GM21786 (cell line): Measurements from ENCODE around the gene FUNDC2.
"Not testable (repeated sequence)": the region's sequence is repeated elsewhere in the genome, so short reads cannot be mapped to it uniquely, and the experiment has no call there.

Experiments used
- ATAC-seq: cut with Tn5 transposase; IDR thresholded peaks from one replicate; pipeline ENCODE4 v1.9.1; 2021; ENCODE audit not compliant: unreplicated experiment

Gene FUNDC2, protein sequence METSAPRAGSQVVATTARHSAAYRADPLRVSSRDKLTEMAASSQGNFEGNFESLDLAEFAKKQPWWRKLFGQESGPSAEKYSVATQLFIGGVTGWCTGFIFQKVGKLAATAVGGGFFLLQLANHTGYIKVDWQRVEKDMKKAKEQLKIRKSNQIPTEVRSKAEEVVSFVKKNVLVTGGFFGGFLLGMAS

DNA sequence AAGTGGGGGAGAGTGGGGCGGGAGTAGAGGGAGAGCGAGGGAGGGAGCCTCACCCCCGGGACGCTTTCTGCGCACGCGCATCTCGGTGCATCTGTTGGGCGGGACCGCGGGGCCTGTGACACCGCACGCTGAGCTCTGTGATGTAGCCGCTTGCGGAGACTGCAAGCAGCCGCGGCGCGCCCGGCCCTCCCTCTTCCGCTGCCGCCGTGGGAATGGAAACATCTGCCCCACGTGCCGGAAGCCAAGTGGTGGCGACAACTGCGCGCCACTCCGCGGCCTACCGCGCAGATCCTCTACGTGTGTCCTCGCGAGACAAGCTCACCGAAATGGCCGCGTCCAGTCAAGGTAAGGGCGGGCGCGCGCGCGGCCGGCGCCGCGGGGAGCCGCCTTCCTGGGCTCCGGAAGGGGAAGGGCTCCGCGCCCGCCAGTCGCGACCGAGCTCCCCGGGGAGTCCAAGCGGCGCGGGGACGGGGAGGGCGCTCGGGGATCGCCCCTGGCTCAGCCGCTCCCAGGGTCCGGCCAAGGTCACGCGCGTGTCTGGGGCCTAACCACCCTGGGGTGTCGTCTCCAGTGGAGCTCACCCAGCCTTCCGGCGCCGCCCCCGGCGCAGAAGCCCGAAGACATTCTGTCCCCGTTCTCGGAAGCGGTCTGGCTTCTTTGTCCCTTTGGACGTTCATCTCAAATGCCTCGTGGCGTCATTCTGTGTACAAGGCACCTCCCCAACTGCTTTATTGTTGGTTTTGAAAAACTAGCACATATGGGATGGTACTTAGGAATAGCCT lies at the start of gene FUNDC2:
Gene FUNDC2, plus strand, starts transcription at position 118 of the 782 bp plus-strand sequence. Its CDS starts 95 bp downstream, at position 213.
- ATAC-seq: peak; percentile 85

DNA sequence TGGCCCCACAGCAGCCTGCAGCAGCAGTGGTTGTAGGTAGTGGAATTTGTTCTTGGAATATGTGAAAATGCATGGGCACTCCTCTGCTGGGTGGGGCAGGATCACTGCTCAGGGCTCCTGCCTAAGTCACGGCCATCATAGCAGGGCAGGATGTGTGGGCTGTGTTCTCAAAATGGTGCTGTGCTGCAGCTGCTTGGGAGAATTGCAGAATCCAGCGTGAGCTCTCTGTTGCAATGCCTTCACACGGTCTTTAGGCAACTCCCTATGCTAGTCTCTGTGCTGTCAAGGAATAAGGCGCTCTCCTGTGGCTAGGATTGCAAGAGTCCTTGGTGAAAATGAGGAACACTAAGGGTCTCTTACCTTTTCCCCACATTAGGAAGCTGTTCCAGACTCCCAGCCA lies 47.0 kb upstream of the FUNDC2 start:
- ATAC-seq: no peak

DNA sequence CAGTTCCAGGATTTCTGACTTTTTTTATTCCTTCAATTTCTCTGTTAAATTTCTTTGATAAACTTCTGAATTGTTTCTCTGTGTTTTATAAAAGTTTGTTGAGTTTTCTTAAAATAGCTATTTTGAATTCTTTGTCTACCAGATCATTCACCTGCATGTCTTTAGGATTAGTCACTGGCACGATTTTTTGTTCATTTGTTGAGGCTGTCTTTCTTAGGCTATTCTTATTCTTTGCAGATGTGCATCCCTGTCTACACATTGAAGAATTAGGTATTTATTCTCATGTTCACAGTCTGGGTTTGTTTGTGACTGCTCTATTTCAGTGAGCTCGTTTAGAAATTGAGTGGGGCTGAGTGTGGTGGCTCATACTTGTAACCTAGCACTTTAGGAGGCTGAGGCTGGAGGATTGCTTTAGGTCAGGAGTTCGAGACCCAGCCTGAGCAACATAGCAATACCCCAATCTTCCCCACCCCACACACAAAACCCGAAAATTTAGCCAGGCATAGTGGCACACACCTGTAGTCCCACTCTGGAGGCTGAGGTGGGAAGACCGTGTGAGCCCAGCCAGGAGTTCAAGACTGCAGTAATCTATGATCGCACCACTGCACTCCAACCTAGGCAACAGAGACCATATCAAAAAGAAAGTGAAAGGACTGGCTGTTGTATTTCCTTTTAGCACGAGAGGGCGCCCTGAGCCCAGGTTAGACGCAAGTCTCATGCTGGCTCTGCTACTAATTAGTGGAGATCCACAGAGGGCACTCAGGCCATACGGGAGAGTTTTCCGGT lies 46.1 kb upstream of the FUNDC2 start:
- ATAC-seq: peak; percentile 99

DNA sequence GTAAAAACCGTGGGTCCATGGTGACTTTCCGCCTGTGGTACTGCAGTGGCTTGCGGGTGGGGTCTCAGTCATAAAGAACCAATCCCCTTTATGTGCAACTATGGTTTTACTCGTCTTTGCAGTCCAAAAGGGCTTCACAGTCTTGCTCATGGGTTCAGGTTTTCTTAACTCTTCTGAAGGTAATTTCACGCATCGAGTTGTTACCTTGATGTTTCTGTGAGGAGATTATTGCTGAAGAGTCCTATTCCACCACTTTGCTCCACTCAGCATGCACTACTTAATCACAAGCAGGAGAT lies 45.6 kb upstream of the FUNDC2 start:
- ATAC-seq: no peak

DNA sequence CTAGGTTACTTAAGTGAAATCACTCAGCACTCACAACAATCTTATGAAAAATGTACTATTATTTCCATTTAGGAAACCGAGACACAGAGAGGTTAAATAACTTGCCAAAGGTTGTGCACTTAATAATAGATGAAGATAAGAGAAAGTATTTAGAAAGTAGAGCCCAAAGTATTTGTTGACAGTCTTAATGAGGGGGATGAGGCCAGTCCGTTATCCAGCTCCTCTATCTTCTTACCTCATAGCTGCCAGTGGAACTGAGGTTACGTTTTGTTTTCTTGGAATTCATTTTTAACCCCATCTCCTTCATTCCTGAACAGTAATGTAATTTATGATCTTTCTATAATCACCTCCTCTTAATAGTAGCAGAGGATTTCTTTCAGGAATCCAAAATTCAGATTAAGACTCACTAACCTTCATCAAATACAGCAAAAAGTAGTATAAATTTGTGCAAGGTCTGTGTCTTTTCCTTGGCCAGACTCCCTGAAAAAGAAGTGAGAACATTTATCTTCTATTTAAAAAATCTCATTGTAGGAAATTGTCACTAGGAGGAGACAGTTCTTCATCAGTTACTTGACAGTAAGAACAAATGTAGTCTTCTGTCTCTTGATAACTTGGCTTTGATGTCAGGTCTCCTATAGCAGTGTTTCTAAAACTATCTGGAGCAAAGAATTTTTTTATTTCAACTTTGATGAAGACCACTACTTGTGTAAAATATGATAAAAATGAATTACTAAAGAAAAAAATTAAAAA lies 39.6 kb upstream of the FUNDC2 start:
- no peak for ATAC-seq

DNA sequence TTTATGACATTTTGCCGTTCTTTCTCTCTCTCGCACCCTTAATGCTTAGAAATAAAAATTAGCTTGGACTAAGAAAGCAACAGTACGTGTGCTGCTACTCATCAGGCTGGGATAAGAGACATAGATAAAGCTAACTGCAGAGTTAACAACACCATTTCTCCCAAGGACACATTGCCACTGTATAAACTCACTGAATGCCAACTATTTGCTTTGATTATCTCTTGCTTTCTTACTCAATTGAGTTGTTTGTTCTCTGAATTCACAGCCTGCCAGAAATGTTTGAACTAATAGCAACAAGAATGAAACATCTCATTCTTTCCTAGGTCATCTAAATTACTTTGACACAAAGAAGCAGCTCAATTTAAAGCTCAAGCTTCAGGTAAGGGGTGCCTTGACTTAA lies 38.7 kb upstream of the FUNDC2 start:
- ATAC-seq: no peak

DNA sequence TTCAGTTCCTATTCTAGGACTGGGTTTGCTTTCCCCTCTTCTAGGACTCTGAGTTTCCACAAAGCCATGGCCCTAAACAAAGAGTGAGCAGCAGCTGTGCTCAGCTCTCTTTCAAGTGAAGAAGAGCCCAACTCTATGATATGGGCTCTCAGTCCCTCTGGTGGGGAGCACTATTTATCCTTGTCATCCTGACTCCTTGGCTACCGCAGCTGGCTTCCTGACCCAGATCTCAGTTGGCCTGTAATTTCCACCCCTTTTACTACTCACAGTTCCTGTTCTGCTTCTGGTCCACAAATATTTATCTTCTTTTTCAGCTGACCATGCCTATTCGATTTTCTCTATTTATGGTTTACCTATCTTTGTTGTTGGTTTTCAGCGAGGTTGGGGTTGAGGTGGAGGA lies 37.9 kb upstream of the FUNDC2 start:
- no peak for ATAC-seq

DNA sequence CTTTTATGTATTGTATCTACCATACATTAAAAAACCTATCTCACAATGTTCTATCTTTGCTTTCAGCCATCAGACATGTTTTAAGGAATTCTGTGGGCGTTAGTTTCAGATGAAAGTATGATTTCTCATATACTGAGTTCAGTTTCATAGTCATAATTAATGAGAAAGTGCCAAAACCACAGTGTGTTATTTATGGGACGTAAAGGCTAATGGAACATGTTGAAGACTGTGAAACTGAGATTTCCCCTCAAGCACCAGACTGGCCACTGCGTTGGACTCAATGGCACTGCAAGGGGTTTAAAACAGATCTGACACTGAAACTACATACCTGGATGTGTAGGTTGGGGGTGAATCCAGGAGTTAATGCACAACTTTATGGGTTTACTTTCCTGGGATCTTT lies 36.1 kb upstream of the FUNDC2 start:
- peak; percentile 55 for ATAC-seq

DNA sequence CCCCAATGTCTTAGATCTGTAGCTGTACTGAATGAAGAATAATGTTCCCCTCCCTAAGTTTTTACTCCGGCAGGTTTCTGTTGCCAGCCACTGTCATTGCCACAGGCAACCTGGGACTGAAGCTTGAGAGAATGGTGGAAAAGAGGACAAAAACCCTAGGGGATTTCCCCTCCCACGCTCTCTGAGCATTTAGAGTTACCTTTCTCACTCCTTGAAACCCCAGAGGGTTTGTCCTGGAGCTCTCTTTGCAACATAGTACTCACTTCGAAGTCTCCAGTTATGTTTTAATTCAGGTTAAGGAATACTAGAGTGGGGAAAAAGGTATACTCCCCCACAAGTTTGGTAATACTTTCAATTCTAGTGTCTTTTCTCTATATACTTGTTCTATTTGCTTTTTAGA lies 35.6 kb upstream of the FUNDC2 start:
- peak; percentile 42 for ATAC-seq

DNA sequence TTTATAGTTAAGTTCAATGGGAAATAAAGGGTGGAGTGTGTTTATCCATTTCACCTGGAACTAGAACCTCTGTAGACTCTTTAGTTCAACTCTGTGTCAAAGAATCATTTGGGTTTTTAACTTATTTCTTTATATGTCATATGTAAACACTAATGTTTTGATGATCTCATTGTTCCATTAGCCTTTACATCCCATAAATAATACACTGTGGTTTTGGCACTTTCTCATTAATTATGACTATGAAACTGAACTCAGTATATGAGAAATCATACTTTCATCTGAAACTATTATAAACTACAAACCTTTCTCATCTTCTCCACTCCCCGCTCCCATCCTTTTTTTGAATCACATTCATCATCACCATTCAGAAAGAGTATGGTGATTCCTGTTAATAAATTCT lies 35.2 kb upstream of the FUNDC2 start:
- no peak for ATAC-seq

DNA sequence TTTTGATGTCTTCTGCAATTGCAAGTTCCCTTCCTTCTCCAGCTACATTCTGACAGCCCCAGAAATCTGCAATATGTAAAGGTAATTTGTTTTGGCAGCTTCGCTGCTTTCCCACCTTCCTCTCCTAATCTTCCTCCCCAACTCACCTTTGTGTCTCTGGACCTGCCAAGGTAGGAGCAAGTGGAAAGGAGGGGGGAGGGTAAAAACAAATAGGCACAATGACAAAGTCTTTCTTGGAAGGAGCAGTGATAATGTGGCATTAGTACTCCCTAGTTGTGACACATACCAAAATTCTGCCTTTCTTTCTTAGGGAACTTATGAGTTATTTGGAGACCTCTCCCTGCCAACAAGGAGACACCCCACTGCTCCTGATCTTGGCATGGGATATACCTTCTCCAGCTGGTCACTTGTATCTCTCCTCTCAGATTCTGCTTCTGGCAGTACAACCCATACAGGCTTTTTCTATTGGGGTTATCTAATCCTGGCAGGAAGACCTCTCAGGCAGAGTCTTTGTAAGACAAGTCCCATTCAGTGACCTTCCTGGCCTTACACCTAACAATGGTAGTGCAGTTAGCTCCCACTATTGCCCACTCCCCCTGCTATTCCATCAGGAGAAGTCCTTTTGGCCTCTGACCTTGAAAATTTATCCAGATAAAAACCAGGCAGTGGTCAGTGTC lies 28.3 kb upstream of the FUNDC2 start:
- no peak for ATAC-seq

DNA sequence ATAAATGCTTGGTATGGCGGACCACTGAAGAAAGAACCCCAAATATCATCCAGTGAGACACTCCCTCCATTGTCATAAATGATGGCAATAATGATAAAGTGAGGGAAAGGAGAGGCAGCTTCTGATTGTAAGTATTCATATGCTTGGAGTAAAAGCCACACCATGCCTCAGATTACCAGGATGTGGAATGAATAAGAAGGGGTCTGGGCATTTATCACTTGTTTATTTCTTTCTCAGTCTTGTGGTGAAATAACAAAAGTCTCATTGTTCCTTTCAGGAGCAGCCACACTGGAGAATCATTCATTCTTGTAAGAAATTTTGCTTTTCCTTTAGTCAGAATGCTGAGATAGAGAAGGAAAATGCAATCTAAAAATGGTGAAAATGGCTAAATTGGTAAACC lies 25.8 kb upstream of the FUNDC2 start:
- ATAC-seq: no peak

DNA sequence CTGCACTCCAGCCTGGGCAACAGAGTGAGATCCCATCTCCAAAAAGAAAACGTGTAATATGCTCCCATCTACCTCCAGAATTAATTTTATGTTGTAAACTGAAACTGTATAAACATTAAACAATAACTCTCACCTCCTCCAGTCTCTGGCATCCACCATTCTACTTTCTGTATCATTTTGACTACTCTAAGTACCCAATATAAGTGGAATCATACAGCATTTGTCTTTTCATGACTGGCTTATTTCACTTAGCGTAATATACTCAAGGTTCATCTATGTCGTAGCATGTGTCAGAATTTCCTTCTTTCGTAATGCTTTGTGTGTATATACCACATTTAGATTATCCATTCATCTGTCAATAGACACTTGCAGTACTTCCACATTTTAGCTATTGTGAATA lies 24.8 kb upstream of the FUNDC2 start:
- ATAC-seq: no peak

DNA sequence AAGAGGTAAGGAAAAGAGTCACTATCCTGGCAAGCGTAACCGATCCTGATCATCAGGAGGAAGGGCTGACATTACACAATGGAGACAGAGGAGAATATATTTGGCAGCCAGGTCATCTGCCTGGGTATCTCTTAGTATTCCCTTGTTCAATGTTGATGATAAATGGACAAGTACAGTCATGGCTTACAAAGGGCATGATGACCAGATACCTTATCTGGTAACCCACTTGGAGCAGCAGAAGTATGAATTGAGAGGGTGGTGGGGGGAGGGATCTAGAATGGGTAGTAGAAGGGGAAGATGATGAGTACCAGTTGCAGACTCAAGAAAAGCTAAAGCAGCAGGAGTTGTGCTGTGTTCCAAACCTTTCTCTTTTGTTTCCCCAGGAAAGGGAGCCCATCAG lies 21.5 kb upstream of the FUNDC2 start:
- no peak for ATAC-seq

DNA sequence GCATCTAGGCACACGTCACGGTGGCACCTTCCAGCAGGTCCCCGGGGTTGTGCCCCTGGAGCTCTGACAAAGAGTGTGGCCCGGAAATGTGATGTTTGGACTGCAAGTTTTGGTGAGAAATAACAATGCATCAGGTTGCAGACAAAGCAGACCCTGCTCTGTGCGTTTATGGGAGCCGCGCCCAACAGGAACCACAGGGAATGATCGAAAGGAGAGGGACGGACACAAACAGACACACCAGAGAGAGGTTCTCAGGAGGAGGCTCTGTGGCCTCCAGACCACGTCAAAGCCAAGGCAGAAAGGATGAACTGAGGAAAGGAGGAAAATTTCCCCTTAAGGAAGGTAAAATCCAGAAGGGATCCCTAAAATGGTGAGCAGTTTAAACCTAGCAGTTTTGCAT lies 20.3 kb upstream of the FUNDC2 start:
- not testable (repeated sequence) for ATAC-seq

DNA sequence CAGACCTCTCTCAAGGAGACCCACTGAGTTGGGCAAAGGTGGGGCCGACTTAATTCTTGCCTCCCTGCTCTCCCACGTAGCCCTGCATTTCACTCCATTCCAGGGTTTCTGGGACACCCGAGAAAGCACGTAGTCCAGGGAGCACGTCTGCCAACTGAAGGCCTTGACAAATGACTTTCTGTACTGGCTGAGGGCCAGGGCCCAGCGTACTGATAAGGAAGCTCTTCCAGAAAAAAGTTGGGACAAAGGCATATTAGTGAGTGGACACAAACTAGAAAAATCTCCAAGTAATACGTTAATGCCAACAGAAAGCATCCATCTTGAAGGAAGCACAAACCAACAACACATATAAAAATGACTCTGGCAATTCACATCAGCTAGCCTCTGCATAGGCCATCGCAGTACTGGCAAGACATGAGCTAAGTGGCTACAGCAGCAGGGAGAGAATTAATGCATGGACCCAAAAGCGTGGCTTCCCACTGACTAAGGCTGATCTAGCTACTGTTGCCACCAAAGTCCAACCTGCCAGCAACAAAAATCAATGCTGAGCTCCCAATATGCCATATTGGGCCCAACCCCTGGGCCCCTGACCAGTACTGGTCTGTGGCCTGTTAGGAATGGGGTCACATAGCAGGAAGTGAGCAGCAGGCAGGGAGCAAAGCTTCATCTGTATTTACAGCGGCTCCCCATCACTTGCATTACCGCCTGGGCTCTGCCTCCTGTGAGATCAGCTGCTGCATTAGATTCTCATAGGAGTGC lies 19.6 kb upstream of the FUNDC2 start:
- ATAC-seq: not testable (repeated sequence)

DNA sequence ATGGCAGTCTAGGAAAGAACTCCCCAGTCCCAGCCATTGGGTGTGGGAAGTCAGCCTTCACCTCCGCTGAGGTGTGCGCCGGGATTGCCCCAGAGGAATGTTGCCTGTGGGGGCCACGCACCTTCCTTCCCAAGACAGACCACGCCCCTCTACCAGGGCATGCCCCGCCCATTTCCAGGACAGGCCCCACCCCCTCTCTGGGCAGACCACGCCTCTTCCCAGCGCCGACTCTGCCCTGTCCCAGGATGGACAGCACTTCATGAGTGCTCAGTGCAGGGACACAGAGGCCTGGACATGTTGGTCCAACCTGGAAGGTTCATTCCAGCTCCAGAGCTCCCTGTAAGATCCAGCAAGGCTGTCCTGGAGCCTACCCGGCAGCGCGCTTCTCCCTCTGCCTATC lies 18.1 kb upstream of the FUNDC2 start:
- ATAC-seq: not testable (repeated sequence)

DNA sequence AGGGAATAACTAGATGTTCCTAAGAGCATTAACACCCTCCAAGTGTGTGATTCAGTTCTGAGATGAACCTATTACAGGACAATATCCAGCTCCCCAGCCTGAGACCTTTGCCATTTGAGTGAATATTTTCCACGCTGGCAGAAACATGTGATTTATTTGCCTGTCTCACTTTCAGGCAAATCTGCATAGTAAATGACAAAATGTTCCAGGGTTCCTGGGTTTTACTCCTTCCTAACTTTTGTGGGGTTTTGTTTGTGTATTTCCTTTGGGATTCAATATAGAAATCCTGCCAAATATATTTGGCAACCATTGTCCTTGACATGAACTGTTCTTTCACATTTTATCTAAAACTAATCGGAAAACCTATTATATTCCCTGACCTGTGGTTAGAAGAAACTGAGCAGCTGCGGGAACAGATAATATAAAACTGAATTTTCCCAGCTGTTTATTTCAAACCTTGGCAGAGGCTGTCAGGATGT lies 16.6 kb upstream of the FUNDC2 start:
- ATAC-seq: no peak

DNA sequence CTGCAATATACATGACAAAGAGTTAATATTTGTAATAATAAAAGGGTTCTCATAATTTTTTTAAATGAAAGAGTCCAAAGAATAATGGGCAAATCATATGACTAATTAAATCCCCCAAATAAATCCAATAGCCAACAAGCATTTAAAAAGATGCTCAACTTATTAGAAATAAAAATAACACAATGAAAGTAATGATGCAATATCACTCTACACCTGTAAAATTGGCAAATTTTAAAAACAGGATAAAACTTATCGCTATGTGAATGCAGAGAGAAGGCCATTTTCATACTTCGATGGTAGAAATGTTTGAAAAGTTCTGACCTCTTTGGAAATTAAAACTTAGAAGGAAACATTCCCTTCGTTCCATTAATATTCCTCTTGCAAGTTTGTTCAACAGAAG lies 6.1 kb upstream of the FUNDC2 start:
- ATAC-seq: no peak

DNA sequence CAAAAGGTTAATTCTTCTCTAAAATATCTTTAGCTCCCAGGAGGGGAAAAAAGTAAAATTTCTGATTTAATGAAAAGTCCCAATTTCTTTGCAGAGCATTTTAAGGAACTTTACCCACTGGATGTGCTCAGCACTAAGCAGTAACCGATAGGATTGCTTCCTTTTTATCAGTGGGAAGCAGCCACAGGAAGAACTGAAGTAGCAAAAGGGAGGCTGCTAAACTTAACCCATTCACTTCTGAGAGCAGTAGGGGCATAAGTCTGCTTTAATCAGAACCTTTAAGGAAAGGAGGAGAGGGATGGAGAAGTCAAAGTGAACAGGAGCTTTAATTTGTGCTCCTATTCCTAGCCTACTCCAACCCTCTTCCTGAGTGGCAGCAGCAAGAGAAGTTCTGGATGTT lies 4.1 kb upstream of the FUNDC2 start, which contains the start of gene F8:
Gene F8, minus strand, starts transcription at position 139 of the 400 bp plus-strand sequence. CDS start 171 bp downstream, outside the sequence.
- ATAC-seq: no peak
